Measurements from ENCODE around the gene NECTIN2. TPM values are rescaled to one million over a fixed set of nuclear protein-coding genes. Genes with fewer than 3 reads are reported as not detected.

Gene NECTIN2
- total RNA-seq, 1 experiment from 2014 or later = 61.0 TPM

DNA sequence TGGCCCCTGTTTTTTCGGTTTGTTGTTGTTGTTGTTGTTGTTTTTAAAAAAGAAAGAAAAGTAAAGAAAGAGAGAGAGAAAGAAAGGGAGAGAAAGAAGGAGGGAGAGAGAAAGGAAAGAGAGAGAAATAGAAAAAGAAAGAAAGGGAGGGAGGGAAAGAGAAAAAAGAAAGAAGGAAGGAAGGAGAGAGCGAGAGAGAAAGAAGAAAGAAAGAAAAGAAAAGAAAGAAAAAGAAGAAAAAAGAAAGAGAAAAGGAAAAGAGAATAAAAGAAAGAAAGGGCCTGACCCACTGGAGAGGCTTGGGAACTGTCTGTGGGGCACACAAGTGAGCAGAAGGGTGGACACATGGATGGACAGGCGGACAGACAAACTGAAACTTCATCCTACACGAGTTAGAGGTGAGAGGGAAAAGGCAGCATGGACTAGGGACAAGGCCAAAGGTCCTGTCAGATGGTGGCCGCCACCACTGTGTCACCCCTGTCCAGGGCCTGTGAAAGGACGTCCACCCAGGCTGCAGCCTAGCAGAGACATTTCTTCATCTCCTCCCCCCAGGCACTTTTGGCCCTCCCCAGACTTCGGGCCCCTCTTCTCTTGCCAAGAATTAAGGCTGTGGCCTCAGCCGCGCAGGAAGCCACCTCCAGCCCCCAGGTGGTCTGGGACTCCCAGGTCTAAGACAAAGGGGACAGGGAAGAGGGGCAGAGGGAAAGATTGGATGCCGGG lies 46.3 kb upstream of the NECTIN2 start:
- ATAC-seq = no peak
- Histone ChIP-seq H3K9ac (ENCODE audit: low read length) (no peak overlapping the region), H4K20me1 (ENCODE audit: low read length) (no peaks in the 10 kb centered on the region), H2AFZ (ENCODE audit: low read length) (no peak overlapping the region), H3K36me3 (ENCODE audit: low read depth, low read length) (peaks cover 5% of the 10 kb centered on the region; the same call in 1 of the 2 replicates), H3K4me3 (ENCODE audit: low read length) (no peak overlapping the region), H3K9me3 (ENCODE audit: low read length) (no peaks in the 10 kb centered on the region), H3K27ac (ENCODE audit: low read length) (no peak overlapping the region), H3K4me2 (ENCODE audit: low read length) (no peak overlapping the region), H3K27me3 (ENCODE audit: low read length) (no peaks in the 10 kb centered on the region), H3K4me1 (ENCODE audit: insufficient read depth, low read length) (peaks cover 19% of the 10 kb centered on the region), H3K79me2 (ENCODE audit: low read length) (no peaks in the 10 kb centered on the region), H3F3A (ENCODE audit: low read length, unreplicated experiment) (no peaks in the 10 kb centered on the region), H3K9me2 (replicated peaks; ENCODE audit: low read length) (no peaks in the 10 kb centered on the region)
- intact Hi-C loops (cut with micrococcal nuclease) = no loop called here
- TF ChIP-seq EZH2phosphoT487 (IDR thresholded peaks at IDR 0.05; ENCODE audit: borderline replicate concordance, low read length) = no peak
- TF ChIP-seq, protein P1, sequence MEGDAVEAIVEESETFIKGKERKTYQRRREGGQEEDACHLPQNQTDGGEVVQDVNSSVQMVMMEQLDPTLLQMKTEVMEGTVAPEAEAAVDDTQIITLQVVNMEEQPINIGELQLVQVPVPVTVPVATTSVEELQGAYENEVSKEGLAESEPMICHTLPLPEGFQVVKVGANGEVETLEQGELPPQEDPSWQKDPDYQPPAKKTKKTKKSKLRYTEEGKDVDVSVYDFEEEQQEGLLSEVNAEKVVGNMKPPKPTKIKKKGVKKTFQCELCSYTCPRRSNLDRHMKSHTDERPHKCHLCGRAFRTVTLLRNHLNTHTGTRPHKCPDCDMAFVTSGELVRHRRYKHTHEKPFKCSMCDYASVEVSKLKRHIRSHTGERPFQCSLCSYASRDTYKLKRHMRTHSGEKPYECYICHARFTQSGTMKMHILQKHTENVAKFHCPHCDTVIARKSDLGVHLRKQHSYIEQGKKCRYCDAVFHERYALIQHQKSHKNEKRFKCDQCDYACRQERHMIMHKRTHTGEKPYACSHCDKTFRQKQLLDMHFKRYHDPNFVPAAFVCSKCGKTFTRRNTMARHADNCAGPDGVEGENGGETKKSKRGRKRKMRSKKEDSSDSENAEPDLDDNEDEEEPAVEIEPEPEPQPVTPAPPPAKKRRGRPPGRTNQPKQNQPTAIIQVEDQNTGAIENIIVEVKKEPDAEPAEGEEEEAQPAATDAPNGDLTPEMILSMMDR (conservative IDR thresholded peaks at IDR 0.05; ENCODE audit: low read depth, low read length) = no peak
- no peak for TF ChIP-seq EZH2 (IDR thresholded peaks at IDR 0.05; ENCODE audit: low read length, unreplicated experiment)
- no TSS peak for BruUV-seq (replicated peaks)
- CTCF ChIA-PET = no interaction called here
- no peak for DNase-seq
- POLR2A ChIA-PET (ENCODE audit: unreplicated experiment) = no interaction called here

DNA sequence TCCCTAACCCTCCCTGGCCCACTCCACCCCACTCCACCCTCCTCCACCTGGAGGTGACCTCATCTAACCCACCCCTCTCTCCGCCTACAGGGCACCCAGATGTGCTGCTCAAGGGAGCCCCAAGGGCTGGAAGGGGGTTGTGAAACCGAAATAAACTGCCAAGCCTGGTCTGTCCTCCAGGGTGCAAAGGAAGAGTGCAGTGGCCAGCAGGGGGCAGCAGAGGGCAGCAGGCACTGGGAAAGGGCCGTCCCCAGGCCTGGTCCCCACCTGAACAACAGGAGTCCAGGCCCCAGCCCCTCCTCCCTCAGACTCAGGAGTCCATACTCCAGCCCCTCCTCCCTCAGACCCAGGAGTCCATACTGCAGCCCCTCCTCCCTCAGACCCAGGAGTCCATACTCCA lies 45.6 kb upstream of the NECTIN2 start:
- H3K27me3 ChIP-seq (ENCODE audit: low read length) = no peaks in the 10 kb centered on the region
- intact Hi-C loops (cut with micrococcal nuclease) = no loop called here
- peak; percentile 69 for DNase-seq
- TF ChIP-seq, protein P1 (conservative IDR thresholded peaks at IDR 0.05; ENCODE audit: low read depth, low read length) = peak; percentile 76
- no peak for TF ChIP-seq EZH2 (IDR thresholded peaks at IDR 0.05; ENCODE audit: low read length, unreplicated experiment)
- H3F3A ChIP-seq (ENCODE audit: low read length, unreplicated experiment) = no peaks in the 10 kb centered on the region
- H4K20me1 ChIP-seq (ENCODE audit: low read length) = no peaks in the 10 kb centered on the region
- H3K36me3 ChIP-seq (ENCODE audit: low read depth, low read length) = peaks cover 5% of the 10 kb centered on the region; the same call in 1 of the 2 replicates
- no peak overlapping the region for H3K4me3 ChIP-seq (ENCODE audit: low read length)
- H3K9me2 ChIP-seq (replicated peaks; ENCODE audit: low read length) = no peaks in the 10 kb centered on the region
- H3K4me1 ChIP-seq (ENCODE audit: insufficient read depth, low read length) = peaks cover 19% of the 10 kb centered on the region
- H3K9me3 ChIP-seq (ENCODE audit: low read length) = no peaks in the 10 kb centered on the region
- H3K27ac ChIP-seq (ENCODE audit: low read length) = no peak overlapping the region
- ATAC-seq = peak; percentile 69
- no peak overlapping the region for H2AFZ ChIP-seq (ENCODE audit: low read length)
- no peak overlapping the region for H3K9ac ChIP-seq (ENCODE audit: low read length)
- BruUV-seq (replicated peaks) = no TSS peak
- ChIA-PET CTCF (no interaction called here), POLR2A (ENCODE audit: unreplicated experiment) (no interaction called here)
- no peaks in the 10 kb centered on the region for H3K79me2 ChIP-seq (ENCODE audit: low read length)
- H3K4me2 ChIP-seq (ENCODE audit: low read length) = no peak overlapping the region

Data from PC-3 (cell line).